Stimulated activated CD4-positive, alpha-beta T cell treated with anti-CD3 and anti-CD28 coated beads, TNF-alpha, amount 100 ng/mL, for 24 hours (primary cell): ENCODE results near the gene PIAS2.

Experiments used
- DNase-seq, 3 experiments: peaks; one replicate each; pipeline ENCODE4 v3.0.0-alpha.2; 2020; ENCODE audit warnings: low read depth in 3 of 3

PIAS2 gene

GRCh38 chr18:46764586-46764985 lies 152.7 kb downstream of the PIAS2 start:
- no peak for DNase-seq

DNA sequence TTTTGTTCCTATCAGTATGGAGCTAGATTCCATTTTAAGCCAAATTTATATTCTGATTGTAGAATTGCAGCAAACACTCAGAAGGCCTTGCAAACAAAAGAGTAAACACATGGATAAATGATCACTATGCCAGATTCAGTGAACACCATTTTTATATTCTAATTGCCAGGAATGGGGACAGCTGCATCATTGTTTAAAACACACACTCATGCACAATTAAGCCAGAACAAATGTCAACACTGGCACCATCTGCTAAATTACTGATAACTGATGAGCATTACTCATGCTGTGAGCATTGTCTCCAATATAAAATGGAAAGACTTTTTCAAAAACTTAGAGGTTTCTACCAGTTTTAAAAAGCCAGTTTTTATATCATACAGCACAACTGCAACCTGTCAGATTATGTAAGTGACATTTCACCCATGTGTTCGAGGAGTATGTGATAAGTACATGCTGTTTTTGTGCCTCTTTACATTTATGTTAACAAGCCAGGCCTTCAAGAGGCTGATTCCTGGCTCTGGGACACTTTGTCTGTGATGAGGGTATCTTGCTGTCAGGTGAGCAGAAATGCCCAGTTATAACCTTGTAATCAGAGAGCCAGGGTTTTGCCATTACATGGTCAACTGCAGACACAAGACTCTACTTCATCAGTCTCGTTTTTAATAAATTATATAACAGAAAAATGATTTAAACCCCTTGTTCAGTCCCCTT lies 156.1 kb downstream of the PIAS2 start:
- no peak for DNase-seq

- DNase-seq = no peak
Observed at GRCh38 chr18:46759890-46760289, 157.4 kb downstream of the PIAS2 start.

DNA sequence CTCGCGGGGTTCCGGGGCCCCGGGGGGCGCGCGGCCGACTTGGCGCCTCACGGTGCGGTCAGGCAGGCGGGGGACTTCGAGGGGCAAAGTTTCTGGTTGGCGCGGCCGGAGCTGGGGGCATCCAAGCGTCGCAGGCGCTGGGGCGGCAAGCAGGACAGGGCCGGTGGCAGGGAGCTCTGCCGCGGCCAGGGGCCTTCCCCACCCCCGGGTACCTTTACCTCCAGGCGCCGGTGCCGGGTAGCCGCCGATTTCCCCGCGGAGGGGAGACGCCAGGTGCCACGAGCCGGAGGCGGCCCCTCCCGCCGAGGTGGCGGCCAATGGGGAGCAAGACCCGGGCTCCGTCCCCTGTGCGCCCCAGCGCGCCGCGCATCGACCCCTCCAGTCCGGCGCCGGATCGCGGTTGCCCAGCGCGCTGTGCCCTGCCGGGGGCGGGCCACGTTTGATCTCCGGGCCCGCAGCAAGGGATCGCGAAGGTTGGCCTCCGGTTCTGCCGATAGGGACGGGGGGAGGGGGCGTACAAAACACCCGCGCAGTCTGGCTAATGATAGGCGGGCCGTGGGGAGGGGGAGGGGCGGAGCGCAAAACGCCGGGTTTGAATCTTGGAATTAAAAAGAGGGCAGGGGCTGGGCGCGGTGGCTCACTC lies 160.6 kb downstream of the PIAS2 start, which contains the start of gene ST8SIA5:
ST8SIA5 (minus strand) TSS at position 495 of the 643 bp plus-strand sequence. CDS start 545 bp downstream, outside the sequence.
- no peak for DNase-seq

- no peak for DNase-seq
Observed at GRCh38 chr18:46756025-46756558, 161.2 kb downstream of the PIAS2 start.

GRCh38 chr18:46755315-46756024 lies 161.8 kb downstream of the PIAS2 start:
- DNase-seq = no peak

GRCh38 chr18:46754661-46755292 lies 162.5 kb downstream of the PIAS2 start:
- no peak for DNase-seq

- no peak for DNase-seq
Observed at GRCh38 chr18:46754188-46754587, 163.1 kb downstream of the PIAS2 start.
